Body of pancreas (tissue), 4 donors: ENCODE measurements around the gene DRG1.
A peak's percentile ranks its signal among the peaks of the same experiment; 100 is the strongest.

Experiments
- POLR2A ChIP-seq, 3 donors: fragments of 450-650 bp; IDR thresholded peaks; one replicate each; pipeline ENCODE4 v1.6.1; 2016; ENCODE audit warnings: antibody characterized with exemption in 3 of 3, mild to moderate bottlenecking in 2 of 3
- TF ChIP-seq, protein P1 (sequence below), 7 experiments: fragments of 450-650 bp in 4 of 7; fragments of 200-600 bp in 3 of 7; sonication (generic) in 3 of 7; IDR thresholded peaks; one replicate each; pipeline ENCODE4 v1.5.1; 2016 to 2019; ENCODE audit warnings: antibody characterized with exemption in 7 of 7

DNA sequence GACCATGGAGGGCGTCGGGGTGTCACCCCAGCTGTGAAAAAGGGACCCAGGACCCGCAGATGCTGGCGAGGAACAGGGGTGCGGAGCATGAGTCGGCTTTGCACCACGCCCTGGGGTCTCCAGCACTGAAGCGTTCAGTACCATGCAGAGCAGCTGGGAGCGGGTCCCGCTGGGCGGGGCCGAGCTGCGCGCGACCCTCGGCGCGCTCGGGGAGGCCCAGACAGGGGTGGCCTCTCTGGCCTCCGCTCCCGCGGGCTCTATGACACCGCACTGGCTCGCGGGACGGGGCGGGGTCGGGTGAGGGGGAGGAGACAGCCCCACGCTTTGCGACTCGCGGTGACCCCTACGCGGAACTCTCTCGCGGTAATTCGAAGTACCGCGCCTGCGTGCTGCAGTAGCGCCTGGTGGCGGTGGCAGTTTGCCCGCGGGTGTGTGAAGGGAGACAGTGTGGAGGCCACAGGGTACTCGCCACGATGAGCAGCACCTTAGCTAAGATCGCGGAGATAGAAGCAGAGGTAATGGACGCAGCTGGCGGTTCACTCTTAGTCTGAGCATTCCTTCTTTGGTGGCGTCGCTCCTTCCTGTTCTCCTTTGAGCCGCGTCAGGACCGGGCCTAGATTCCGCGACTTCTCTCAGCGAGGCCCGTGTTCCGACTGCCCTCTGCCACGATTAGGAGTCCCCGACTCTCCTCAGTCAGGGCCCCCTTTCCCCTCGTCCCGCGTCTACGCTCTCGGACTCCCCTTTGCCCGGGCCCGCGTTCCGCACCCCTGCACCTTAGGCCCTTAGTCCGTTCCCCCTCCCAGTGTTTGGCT is at the start of gene DRG1:
- TF ChIP-seq, protein P1, sequence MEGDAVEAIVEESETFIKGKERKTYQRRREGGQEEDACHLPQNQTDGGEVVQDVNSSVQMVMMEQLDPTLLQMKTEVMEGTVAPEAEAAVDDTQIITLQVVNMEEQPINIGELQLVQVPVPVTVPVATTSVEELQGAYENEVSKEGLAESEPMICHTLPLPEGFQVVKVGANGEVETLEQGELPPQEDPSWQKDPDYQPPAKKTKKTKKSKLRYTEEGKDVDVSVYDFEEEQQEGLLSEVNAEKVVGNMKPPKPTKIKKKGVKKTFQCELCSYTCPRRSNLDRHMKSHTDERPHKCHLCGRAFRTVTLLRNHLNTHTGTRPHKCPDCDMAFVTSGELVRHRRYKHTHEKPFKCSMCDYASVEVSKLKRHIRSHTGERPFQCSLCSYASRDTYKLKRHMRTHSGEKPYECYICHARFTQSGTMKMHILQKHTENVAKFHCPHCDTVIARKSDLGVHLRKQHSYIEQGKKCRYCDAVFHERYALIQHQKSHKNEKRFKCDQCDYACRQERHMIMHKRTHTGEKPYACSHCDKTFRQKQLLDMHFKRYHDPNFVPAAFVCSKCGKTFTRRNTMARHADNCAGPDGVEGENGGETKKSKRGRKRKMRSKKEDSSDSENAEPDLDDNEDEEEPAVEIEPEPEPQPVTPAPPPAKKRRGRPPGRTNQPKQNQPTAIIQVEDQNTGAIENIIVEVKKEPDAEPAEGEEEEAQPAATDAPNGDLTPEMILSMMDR (IDR thresholded peaks at IDR 0.05), result peak in 4 of 7 experiments; percentile 26 to 41 (median 35)
- peak; percentile 95 to 97 (median 97) for TF ChIP-seq POLR2A (IDR thresholded peaks at IDR 0.05)
